ENCODE data around the gene EFNA4. TPM values are rescaled to one million over a fixed set of nuclear protein-coding genes. Genes with fewer than 3 reads are reported as not detected.

The EFNA4 gene
- total RNA-seq, 1 donor from 2014 or later = 6.0 TPM

- intact Hi-C loops (cut with micrococcal nuclease) = no loop called here
These were observed 30.7 kb upstream of the EFNA4 start for GRCh38 chr1:155032886-155033285.

- intact Hi-C loops (cut with micrococcal nuclease) = no loop called here
These were observed 30.0 kb upstream of the EFNA4 start, which contains the start of the genes DCST1 and DCST2 for GRCh38 chr1:155033524-155033923. TSS of gene DCST1 (plus strand) at chr1:155033824. CDS start at chr1:155034037, 213 bp downstream. TSS of gene DCST2 (minus strand) at chr1:155033781. CDS start at chr1:155033701, 80 bp downstream.

- intact Hi-C loops (cut with micrococcal nuclease) = no loop called here
These were observed 29.0 kb upstream of the EFNA4 start for GRCh38 chr1:155034318-155035208.

DNA sequence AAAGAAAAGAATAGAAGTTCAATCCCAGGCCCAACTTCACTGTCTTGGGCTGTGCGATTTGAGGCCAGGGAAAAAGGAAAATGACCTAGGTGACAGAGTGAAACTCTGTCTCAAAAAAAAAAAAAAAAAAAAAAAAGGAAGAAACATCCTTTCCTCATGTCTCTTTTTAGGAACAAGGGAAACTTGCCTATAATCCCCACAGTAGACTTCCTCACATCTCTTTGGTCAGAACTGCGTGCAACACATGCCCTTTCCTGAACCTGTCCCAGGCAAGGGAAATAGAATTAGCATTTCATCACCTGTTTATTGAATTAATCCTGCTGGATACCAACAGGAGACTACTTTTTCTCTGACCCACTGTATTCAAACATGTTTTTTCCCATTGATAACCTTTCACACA lies 27.6 kb upstream of the EFNA4 start:
- intact Hi-C loops (cut with micrococcal nuclease) = no loop called here

GRCh38 chr1:155037043-155037442 lies 26.5 kb upstream of the EFNA4 start:
- intact Hi-C loops (cut with micrococcal nuclease) = no loop called here

GRCh38 chr1:155037851-155038441 lies 25.6 kb upstream of the EFNA4 start:
- intact Hi-C loops (cut with micrococcal nuclease) = no loop called here

- intact Hi-C loops (cut with micrococcal nuclease) = no loop called here
These were observed 24.8 kb upstream of the EFNA4 start for GRCh38 chr1:155038602-155039307.

DNA sequence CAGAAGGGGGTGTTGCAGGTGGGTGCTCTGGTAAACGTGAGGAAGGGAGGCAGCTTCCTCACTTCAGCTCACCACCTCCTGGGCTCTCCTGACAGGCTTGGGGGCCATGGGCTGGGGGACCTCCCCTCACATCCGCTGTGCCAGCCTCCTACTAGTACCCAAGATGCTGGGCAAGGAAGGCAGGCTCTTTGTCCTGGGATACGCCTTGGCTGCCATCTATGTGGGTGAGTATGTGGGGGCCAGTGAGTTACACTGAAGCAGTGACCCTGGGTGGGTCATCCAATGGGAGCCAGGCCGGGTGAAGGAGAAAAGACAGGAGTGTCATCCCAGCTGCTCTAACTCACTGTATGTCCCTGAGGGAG lies 24.3 kb upstream of the EFNA4 start:
- intact Hi-C loops (cut with micrococcal nuclease) = no loop called here

DNA sequence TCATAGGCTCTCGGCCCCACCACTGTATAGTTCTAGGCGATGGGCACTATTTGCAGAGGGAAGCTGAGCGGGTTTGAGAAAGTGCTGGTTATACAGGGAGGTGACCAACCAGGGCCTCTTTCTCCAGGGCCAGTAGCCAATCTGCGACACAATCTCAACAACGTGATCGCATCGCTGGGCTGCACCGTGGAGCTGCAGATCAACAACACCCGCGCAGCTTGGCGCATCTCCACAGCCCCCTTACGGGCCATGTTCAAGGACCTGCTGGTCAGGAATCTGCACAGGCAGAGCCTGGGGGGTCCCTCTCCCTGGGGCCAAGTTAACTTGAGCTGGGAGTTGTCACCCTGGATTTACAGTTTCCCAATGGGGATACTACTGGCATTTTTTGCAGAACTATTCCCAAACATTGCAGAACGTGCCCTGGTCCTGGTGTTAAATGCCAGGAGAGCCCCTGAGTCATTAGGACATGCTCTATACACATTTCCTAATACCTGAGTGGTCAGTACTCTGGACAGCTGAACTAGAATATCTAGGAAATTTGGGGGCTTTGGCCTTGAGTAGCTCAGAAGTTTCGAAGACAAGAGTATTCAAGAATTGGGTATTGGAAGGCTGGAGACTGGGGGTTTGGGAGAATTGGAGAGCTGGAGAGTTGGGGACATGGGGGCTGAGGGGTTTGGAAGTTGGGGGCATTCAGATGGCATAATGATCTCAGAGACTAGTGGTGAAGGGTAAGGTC lies 23.0 kb upstream of the EFNA4 start:
- intact Hi-C loops (cut with micrococcal nuclease) = no loop called here

- intact Hi-C loops (cut with micrococcal nuclease) = no loop called here
These were observed 20.8 kb upstream of the EFNA4 start for GRCh38 chr1:155042789-155043188.

DNA sequence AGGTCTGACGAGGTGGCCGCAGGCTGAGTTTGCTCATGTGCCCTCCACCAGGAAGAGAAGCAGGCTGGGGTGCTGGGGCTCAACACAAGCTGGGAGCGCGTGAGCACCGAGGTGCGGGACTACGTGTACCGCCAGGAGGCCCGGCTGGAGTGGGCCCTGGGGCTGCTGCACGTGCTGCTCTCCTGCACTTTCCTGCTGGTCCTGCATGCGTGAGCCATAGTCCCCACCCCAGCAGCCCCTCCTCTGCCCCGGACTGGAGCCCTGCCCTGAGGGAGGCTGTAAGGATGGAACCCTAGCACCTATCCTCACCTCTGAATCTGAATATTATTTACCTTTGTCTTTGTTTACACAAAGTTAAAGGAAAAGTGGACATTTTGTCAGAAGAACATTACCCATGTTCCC lies 20.2 kb upstream of the EFNA4 start:
- intact Hi-C loops (cut with micrococcal nuclease) = no loop called here

DNA sequence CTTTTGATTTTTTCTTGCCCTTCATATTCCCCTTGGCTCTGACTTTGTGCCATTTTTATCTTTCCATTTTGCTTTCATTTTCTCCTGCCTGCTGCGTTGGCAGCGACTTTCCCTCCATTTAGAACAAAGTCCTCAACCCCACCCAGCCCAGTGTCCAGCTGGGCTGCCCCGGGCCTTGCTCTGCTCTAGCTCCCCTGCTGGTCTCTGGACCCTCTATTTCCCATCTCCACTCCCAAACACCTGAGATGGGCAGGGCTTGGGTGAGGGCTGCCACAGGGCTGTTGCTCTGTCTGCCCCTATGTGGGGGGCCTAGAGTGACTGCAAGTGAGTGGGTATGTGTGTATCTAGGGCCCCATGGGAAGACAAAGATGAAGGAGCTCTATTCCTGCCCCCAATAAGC lies 19.7 kb upstream of the EFNA4 start:
- intact Hi-C loops (cut with micrococcal nuclease) = no loop called here

- intact Hi-C loops (cut with micrococcal nuclease) = no loop called here
These were observed 19.2 kb upstream of the EFNA4 start for GRCh38 chr1:155044365-155044764.

DNA sequence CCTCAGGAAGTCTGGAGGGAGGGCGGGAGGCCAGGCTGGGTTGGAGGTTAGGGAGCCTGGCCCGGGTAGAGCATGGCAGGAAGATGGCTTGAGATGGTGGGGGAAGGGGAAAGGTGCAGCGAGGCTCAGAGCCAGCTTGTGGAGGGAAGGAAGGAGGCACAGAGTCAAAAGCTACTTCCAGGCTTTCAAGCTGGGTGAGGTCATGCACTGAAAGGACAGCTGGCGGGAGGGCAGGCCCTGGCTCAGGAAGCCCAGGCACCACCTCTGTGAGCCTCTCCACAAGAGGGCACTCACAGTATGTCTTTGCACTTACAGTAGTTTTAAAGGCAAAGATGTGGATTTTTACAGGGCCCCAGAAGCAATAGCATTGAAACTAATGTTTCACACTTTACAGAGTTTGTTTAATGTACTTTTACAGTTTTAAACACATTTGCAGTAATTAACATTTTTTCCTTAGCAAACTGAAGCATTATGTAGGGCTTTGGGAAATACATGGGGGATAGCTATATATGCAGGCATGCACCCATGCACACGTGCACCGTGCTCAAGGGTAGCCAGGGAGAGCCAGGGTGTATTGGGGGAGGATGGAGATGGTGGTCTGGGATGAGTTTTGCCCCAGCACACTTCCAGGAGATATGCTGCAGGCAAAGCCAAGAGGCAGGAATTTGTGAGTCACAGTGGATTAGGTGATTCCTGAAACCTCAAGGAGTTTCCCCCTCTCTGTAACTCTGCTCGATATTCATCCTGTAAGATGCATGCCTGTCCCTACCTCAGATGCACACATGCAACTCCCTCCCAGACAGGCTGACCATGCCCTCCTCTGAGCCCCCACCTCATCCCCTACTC lies 18.5 kb upstream of the EFNA4 start:
- intact Hi-C loops (cut with micrococcal nuclease) = loop anchor here (1.0 kb wide), 2 partner anchors 16 to 39 kb away; no protein-coding TSS in a partner anchor

DNA sequence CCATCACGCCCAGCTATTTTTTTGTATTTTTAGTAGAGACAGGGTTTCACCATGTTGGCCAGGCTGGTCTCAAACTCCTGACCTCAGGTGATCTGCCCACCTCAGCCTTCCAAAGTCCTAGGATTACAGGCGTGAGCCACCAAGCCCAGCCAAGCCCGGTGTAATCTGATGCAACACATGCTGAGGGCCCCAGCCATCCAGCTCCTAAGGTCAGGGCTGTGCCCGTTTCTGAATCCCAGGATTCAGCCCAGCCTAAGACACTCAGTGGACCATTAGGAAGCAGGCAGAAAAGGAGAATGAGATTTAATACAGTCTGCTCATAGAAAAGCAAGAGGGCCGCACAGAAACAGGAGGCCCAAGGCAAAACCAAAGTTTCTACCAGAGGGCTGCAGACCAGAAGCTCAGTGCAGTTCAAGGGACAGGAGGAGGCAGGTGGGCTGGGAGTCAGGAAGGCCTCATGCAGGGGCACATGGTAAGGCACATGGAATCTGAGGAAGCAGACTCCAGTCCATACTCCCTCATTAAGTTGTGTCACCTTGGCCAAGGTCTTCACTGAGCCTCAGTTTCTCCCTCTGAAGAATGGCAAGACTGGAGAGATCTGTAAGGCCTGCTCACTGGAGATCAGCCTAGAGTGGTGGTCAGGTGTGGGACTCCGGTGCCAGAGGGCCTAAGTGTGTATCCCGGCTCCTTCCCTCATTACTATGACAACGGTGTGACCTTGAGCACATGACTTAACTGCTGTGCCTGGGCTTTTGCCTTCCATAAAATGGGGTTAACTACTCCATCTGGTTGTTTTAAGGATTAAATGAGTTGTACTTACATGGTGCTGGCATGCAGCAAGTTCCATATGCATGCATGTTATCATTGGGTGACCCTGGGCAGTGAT lies 14.8 kb upstream of the EFNA4 start:
- intact Hi-C loops (cut with micrococcal nuclease) = no loop called here

DNA sequence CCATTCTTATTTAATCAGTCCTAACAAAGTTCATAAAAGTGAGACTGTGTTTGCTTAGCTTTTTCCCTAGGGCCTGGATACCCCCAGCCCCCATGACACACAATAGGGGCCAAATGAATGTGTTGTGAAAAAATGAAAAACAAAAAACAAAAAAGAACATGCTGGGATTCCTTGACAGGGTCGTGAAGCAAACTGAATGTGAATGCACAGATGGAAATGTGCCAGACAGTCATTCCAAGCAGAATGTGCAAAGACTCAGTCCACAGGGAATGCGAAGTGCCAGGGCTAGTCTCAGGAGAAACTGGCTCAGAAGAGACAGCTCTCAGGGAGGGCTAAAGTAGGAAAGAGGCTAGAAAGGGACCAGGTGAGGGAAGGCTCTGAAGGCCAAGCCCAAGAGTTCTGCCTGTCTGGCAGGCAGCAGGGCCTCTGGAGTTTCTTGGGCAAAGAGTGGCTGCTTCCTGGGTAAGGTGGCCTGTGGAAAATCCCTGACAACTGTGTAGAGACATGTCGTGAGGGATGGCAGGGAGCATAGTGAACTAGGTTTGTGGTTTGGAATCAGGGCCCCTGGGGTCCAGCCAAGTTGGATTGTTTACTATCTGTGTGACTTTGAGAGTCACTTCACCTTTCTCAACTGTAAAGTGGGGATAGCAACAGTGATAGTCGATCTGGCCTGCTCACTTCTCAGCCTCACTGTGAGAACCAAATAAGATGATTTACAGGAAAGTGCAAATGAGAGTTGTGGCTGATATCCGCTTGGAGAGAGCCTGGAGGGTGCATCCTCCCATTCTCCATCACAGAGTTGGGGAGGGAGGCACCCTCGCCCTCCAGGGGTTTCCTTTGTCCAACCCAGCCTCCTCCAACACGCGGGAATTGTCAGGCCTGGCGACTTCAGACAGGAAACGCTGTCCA lies 13.6 kb upstream of the EFNA4 start:
- intact Hi-C loops (cut with micrococcal nuclease) = loop anchor here (2.0 kb wide), 2 partner anchors 51 to 75 kb away; partner anchors contain the start of gene CKS1B

GRCh38 chr1:155050560-155051341 lies 12.8 kb upstream of the EFNA4 start, which contains the start of gene ADAM15:
TSS of gene ADAM15 (plus strand) at chr1:155051316. CDS start at chr1:155051387, 71 bp downstream.
- intact Hi-C loops (cut with micrococcal nuclease) = loop anchor here (2.0 kb wide), 2 partner anchors 52 to 76 kb away; partner anchors contain the start of gene CKS1B

All from T-helper 2 cell treated with Interferon-gamma antibody and Interleukin-4, amounts not matched to agents 100 ng/mL and 5 ng/mL, for 36 hours (primary cell).